Measurements from ENCODE around the gene CENPP. TPM values are rescaled to one million over a fixed set of nuclear protein-coding genes. Genes with fewer than 3 reads are reported as not detected.

CENPP gene
- total RNA-seq, 1 donor from 2014 or later, result 1.9 TPM

- Histone ChIP-seq H3K4me1 (ENCODE audit: insufficient read depth, low read length) (no peaks in the 10 kb centered on the region), H3K36me3 (ENCODE audit: insufficient read depth, low read length) (no peaks in the 10 kb centered on the region), H3K9ac (ENCODE audit: low read length) (no peak overlapping the region), H3K27me3 (ENCODE audit: insufficient read depth, low read length) (no peaks in the 10 kb centered on the region), H3K4me2 (ENCODE audit: low read length) (no peak overlapping the region), H3K9me3 (ENCODE audit: insufficient read depth, low read depth, low read length) (no peaks in the 10 kb centered on the region), H3K79me2 (ENCODE audit: insufficient read depth, low read length) (no peaks in the 10 kb centered on the region), H3K4me3 (ENCODE audit: insufficient read depth, low read depth, low read length) (no peak overlapping the region), H4K20me1 (ENCODE audit: insufficient read depth, low read length) (no peaks in the 10 kb centered on the region), H2AFZ (ENCODE audit: low read depth, low read length) (no peak overlapping the region), H3K27ac (ENCODE audit: low read depth, low read length) (no peak overlapping the region)
- TF ChIP-seq EZH2 (IDR thresholded peaks at IDR 0.05; ENCODE audit: insufficient read depth, low read length), result no peak
- no peak for TF ChIP-seq CTCF (IDR thresholded peaks at IDR 0.05; ENCODE audit: insufficient read depth, low read depth, low read length)
- Mint-ChIP-seq H3K9me3 (ENCODE audit: unreplicated experiment) (peaks cover 3% of the 10 kb centered on the region), H3K36me3 (ENCODE audit: low read depth, unreplicated experiment) (peaks cover 3% of the 10 kb centered on the region), H3K4me1 (ENCODE audit: low read depth, unreplicated experiment) (no peaks in the 10 kb centered on the region), H3K4me3 (ENCODE audit: unreplicated experiment) (no peak overlapping the region), H3K27me3 (ENCODE audit: low read depth, unreplicated experiment) (no peaks in the 10 kb centered on the region), H3K27ac (ENCODE audit: unreplicated experiment) (no peak overlapping the region)
- peak; percentile 20 for FAIRE-seq
- no peak for DNase-seq (ENCODE audit: low read depth)
Measured at GRCh38 chr9:92520837-92521236, 195.1 kb downstream of the CENPP start.

GRCh38 chr9:92522983-92523970, 197.5 kb downstream of the CENPP start:
- H3K4me1 Mint-ChIP-seq (ENCODE audit: low read depth, unreplicated experiment), result no peaks in the 10 kb centered on the region
- no peaks in the 10 kb centered on the region for H3K9me3 ChIP-seq (ENCODE audit: insufficient read depth, low read depth, low read length)
- no peaks in the 10 kb centered on the region for H3K36me3 ChIP-seq (ENCODE audit: insufficient read depth, low read length)
- no peak overlapping the region for H3K27ac ChIP-seq (ENCODE audit: low read depth, low read length)
- FAIRE-seq (no peak), DNase-seq (ENCODE audit: low read depth) (no peak)
- no peak overlapping the region for H3K4me3 ChIP-seq (ENCODE audit: insufficient read depth, low read depth, low read length)
- H3K27ac Mint-ChIP-seq (ENCODE audit: unreplicated experiment), result no peak overlapping the region
- no peaks in the 10 kb centered on the region for H4K20me1 ChIP-seq (ENCODE audit: insufficient read depth, low read length)
- no peaks in the 10 kb centered on the region for H3K27me3 ChIP-seq (ENCODE audit: insufficient read depth, low read length)
- peaks cover 3% of the 10 kb centered on the region for H3K36me3 Mint-ChIP-seq (ENCODE audit: low read depth, unreplicated experiment)
- no peak overlapping the region for H3K4me3 Mint-ChIP-seq (ENCODE audit: unreplicated experiment)
- H3K9me3 Mint-ChIP-seq (ENCODE audit: unreplicated experiment), result peaks cover 3% of the 10 kb centered on the region
- H3K27me3 Mint-ChIP-seq (ENCODE audit: low read depth, unreplicated experiment), result no peaks in the 10 kb centered on the region
- no peak overlapping the region for H2AFZ ChIP-seq (ENCODE audit: low read depth, low read length)
- no peaks in the 10 kb centered on the region for H3K4me1 ChIP-seq (ENCODE audit: insufficient read depth, low read length)
- H3K4me2 ChIP-seq (ENCODE audit: low read length), result no peak overlapping the region
- TF ChIP-seq EZH2 (IDR thresholded peaks at IDR 0.05; ENCODE audit: insufficient read depth, low read length) (no peak), CTCF (IDR thresholded peaks at IDR 0.05; ENCODE audit: insufficient read depth, low read depth, low read length) (no peak)
- H3K79me2 ChIP-seq (ENCODE audit: insufficient read depth, low read length), result no peaks in the 10 kb centered on the region
- H3K9ac ChIP-seq (ENCODE audit: low read length), result no peak overlapping the region

GRCh38 chr9:92524881-92525280, 199.1 kb downstream of the CENPP start:
- no peak for FAIRE-seq
- no peak overlapping the region for H3K4me2 ChIP-seq (ENCODE audit: low read length)

More at GRCh38 chr9:92524881-92525280, 199.1 kb downstream of the CENPP start:
- no peaks in the 10 kb centered on the region for H3K79me2 ChIP-seq (ENCODE audit: insufficient read depth, low read length)
- H3K4me1 ChIP-seq (ENCODE audit: insufficient read depth, low read length), result no peaks in the 10 kb centered on the region
- H3K4me3 ChIP-seq (ENCODE audit: insufficient read depth, low read depth, low read length), result no peak overlapping the region
- Mint-ChIP-seq H3K4me3 (ENCODE audit: unreplicated experiment) (no peak overlapping the region), H3K27ac (ENCODE audit: unreplicated experiment) (no peak overlapping the region), H3K4me1 (ENCODE audit: low read depth, unreplicated experiment) (no peaks in the 10 kb centered on the region), H3K36me3 (ENCODE audit: low read depth, unreplicated experiment) (no peaks in the 10 kb centered on the region), H3K9me3 (ENCODE audit: unreplicated experiment) (no peaks in the 10 kb centered on the region), H3K27me3 (ENCODE audit: low read depth, unreplicated experiment) (no peaks in the 10 kb centered on the region)
- H3K27ac ChIP-seq (ENCODE audit: low read depth, low read length), result no peak overlapping the region
- no peaks in the 10 kb centered on the region for H3K9me3 ChIP-seq (ENCODE audit: insufficient read depth, low read depth, low read length)
- H3K27me3 ChIP-seq (ENCODE audit: insufficient read depth, low read length), result no peaks in the 10 kb centered on the region
- H3K36me3 ChIP-seq (ENCODE audit: insufficient read depth, low read length), result no peaks in the 10 kb centered on the region
- no peak overlapping the region for H2AFZ ChIP-seq (ENCODE audit: low read depth, low read length)
- H4K20me1 ChIP-seq (ENCODE audit: insufficient read depth, low read length), result no peaks in the 10 kb centered on the region
- DNase-seq (ENCODE audit: low read depth), result no peak
- H3K9ac ChIP-seq (ENCODE audit: low read length), result no peak overlapping the region
- TF ChIP-seq CTCF (IDR thresholded peaks at IDR 0.05; ENCODE audit: insufficient read depth, low read depth, low read length), result no peak
- no peak for TF ChIP-seq EZH2 (IDR thresholded peaks at IDR 0.05; ENCODE audit: insufficient read depth, low read length)

All from astrocyte (in vitro differentiated cells and primary cell).